Measurements from ENCODE around the gene IGFBP6.
A peak's percentile ranks its signal among the peaks of the same experiment; 100 is the strongest.

The IGFBP6 gene

GRCh38 chr12:53097564-53098353, at the start of gene IGFBP6:
TSS of gene IGFBP6 (plus strand) at chr12:53097667. CDS start at chr12:53097718, 51 bp downstream.
- no peak for DNase-seq

- DNase-seq, result no peak
Measured at GRCh38 chr12:53048033-53048779, 49.3 kb upstream of the IGFBP6 start.

- DNase-seq, result no peak
Measured at GRCh38 chr12:53048780-53049401, 48.6 kb upstream of the IGFBP6 start.

- no peak for DNase-seq
Measured at GRCh38 chr12:53049571-53050318, 47.7 kb upstream of the IGFBP6 start, which contains the start of gene TNS2. TSS of gene TNS2 (plus strand) at chr12:53050065. CDS start at chr12:53050186, 121 bp downstream.

GRCh38 chr12:53050426-53051057, 46.9 kb upstream of the IGFBP6 start:
- DNase-seq, result no peak

DNA sequence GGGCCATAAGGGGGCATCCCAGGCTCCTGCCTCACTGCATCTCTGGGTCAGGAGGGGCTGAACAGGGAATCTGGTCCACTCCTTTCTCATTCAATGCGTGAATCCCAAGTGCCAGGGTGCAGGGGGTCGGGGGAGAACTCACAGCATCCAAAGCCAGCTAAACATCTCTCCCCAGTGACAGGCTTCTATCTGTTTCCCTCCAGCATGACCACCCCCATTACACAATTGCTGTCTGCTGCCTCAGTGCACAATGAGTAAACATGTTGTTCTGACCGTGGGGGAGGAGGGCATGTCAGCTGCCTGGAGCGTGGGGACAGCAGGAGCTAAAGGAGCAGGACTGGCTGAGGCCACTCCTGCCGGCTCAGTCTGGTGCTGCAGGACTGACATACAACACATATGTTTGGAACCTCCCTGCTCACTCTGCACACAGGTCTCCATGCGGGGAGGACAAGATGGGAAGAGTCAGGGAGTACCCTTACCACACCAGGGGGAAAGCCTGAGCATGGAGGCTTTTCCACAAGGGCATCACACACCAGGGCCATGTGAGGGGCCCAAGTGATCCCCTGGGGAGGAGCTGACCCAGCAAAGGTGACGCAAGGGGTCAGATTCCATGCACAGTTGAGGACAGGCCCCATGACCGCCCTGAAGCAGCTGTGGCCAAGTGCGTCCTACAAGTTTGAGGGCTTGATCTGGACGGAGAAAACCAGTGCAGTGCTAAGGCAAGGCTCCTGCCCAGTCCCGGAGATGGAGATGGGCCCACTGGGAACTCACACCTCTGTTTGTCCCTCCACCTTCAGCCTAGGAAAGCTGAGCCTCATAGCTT, 46.2 kb upstream of the IGFBP6 start:
- DNase-seq, result peak; percentile 60

- DNase-seq, result no peak
Measured at GRCh38 chr12:53051881-53052412, 45.5 kb upstream of the IGFBP6 start.

DNA sequence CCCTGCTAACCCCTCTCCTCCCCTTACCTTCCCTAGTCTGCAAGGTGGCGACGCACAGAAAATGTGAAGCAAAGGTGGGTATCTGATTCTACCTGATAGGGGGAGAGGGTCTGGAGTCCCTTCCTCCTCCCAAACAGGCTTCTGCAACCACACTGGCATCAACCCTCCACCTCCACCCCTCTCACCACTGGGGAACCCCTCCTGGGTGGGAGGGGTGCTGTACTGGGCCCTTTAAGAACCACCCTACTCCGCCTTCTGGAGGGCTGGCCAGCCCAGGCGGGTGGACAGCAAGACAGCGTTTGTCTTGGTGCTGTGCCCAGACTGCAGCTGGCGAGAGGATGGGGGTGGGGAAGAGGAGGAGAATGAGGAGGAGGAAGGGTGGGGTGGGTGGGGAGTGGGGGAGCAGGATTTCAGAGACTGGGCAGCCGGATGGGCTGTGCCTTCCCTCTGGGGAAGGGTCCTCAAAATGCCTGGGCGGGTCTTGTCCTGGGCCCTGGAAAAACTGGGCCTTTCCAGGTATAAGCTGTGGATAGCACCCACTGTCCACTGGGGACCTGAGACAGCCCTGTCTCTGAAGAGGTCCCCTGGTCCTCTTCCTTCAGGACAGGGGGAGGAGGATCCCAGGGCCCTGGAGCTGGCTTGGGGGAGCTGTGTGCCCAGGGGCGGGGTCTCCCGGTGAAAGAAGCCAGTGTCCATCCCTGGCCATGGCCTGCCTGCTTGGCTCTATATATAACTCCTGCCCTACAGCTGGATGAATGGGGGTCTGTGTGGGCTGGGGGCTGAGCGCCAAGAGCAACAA, 44.8 kb upstream of the IGFBP6 start:
- DNase-seq, result no peak

- DNase-seq, result peak; percentile 46
Measured at GRCh38 chr12:53053218-53054111, 44.0 kb upstream of the IGFBP6 start.

DNA sequence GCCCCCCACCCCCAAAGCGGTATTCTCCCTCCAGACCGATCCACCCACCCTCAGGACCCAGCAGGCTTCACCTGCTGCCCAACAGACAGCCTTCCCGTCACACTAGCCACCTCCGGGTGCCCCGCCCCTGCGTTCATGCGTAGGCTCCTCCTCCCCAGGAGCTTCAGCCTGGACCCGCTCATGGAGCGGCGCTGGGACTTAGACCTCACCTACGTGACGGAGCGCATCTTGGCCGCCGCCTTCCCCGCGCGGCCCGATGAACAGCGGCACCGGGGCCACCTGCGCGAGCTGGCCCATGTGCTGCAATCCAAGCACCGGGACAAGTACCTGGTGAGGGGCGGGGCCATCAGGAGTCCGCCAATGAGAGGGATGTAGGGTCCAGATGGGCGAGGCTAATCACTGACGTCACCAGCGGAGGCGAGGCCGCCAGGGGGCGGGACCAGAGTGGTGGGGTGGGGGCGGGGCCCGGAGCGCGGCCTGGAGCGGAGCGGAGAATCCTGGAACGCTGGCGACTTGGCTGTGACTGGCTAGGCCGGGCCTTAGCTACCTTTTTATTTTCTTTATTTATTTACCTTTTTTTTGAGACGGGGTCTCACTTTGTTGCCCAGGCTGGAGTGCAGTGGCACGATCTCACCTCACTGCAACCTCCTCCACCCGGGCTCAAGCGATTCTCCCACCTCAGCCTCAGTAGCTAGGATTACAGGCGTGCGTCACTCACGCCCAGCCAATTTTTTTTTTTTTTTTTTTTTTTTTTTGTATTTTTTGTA, 43.2 kb upstream of the IGFBP6 start:
- DNase-seq, result peak; percentile 92

GRCh38 chr12:53055471-53056266, 41.8 kb upstream of the IGFBP6 start:
- DNase-seq, result no peak

DNA sequence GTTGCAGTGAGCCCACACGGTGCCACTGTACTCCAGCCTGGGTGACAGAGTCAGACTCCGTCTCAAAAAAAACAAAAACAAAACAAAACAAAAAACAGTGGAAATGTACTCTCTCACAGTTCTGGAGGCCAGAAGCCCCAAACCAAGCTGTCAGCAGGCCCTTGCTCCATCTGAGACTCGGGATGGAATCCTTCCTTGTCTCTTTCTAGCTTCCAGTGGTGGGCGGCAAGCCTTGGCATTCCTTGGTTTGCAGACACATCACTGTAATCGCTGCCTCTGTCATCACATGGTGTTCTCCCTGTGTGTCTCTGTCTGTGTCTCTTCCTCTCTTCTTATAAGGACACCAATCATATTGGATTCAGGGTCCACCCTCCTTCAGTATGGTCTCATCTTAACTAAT, 41.2 kb upstream of the IGFBP6 start:
- DNase-seq, result no peak

DNA sequence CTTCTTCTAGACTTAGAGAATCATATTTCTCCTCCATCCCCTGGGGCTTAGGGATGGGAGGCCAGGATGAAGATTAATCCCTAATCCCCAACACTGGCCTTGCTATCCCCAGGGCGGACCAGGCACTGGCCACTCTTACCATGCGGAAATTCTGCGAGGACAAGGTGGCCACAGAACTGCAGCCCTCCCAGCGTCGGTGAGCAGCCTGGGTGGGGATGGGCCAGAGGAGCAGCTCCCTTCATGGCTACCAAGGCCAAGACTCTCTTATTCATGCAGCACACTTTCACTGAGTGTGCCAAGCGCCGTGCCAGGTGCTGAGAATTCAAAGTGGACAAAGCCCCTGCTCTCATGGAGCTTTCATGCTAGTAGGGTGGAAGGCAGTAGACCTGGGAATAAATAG, 40.6 kb upstream of the IGFBP6 start:
- DNase-seq, result no peak

DNA sequence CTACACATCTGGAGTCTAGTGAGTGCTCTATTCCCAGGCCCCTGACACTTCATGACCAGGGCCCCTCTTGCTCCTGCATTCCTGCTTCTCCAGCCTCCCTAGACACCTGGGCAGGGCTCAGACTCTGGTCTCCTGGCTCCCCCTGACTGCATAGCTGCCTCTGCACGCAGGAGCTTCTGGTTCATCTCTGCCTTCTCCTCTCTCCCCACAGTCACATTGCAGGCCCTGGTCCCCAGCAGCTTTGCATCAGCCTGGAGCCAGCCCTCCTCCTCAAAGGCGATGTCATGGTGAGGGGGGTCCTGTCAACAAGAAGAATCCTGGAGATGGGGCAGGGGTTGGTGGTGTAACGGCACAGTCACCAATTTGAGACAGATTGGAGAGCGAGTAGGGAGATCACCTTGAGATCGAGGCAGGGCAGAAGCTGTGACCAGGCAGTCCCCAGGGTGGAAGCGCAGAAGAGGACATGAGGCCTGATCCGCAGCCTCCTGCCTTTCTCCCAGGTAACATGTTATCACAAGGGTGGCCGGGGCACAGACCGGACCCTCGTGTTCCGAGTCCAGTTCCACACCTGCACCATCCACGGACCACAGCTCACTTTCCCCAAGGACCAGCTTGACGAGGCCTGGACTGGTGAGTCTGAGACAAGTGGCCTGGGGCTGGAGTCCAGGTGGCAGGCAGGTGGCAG, 39.5 kb upstream of the IGFBP6 start:
- DNase-seq, result no peak

DNA sequence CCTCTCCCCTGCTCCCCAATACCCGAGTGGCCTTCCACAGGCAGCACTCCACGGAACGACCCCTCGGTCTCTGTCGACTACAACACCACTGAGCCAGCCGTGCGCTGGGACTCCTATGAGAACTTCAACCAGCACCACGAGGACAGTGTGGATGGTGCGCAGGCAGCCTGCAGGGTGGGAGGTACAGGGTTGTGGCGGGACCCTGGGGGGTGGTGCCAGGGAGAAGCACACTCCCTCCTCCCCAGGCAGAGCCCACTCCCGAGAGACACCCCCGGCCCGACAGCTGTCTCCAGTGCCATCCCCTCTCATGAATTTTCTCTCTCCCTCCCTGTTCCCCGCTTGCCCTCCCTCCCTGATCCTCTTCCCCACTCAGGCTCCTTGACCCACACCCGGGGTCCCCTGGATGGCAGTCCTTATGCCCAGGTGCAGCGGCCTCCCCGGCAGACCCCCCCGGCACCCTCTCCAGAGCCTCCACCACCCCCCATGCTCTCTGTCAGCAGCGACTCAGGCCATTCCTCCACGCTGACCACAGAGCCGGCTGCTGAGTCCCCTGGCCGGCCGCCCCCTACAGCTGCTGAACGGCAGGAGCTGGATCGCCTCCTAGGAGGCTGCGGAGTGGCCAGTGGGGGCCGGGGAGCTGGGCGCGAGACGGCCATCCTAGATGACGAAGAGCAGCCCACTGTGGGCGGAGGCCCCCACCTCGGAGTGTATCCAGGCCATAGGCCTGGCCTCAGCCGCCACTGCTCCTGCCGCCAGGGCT, 38.6 kb upstream of the IGFBP6 start:
- DNase-seq, result no peak

DNA sequence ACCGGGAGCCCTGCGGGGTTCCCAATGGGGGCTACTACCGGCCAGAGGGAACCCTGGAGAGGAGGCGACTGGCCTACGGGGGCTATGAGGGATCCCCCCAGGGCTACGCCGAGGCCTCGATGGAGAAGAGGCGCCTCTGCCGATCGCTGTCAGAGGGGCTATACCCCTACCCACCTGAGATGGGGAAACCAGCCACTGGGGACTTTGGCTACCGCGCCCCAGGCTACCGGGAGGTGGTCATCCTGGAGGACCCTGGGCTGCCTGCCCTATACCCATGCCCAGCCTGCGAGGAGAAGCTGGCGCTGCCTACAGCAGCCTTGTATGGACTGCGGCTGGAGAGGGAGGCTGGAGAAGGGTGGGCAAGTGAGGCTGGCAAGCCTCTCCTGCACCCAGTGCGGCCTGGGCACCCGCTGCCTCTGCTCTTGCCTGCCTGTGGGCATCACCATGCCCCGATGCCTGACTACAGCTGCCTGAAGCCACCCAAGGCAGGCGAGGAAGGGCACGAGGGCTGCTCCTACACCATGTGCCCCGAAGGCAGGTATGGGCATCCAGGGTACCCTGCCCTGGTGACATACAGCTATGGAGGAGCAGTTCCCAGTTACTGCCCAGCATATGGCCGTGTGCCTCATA, 37.9 kb upstream of the IGFBP6 start:
- DNase-seq, result no peak

Data from OCI-M1 (cell line).